WERI-Rb-1 (cell line): ENCODE results near the gene RAB3C.

Source experiments
- DNase-seq: peaks from one replicate; pipeline ENCODE4 v3.0.0-alpha.2; 2020
- H3K27ac ChIP-seq: fragments of 250-450 bp; sonication (Bioruptor Pico); 2 replicates; pipeline ENCODE4 v1.5.1; 2020; ENCODE audit warnings: mild to moderate bottlenecking, moderate library complexity
- H3K27me3 ChIP-seq: fragments of 250-450 bp; sonication (Bioruptor Pico); 2 replicates; pipeline ENCODE4 v1.5.1; 2021; ENCODE audit warnings: mild to moderate bottlenecking, low read depth, moderate library complexity; ENCODE audit not compliant: insufficient read depth, severe bottlenecking
- H3K36me3 ChIP-seq: fragments of 250-450 bp; sonication (Bioruptor Pico); 2 replicates; pipeline ENCODE4 v1.5.1; 2020; ENCODE audit warnings: mild to moderate bottlenecking, moderate library complexity
- H3K4me3 ChIP-seq: 2 replicates; pipeline ENCODE4 v1.5.1; 2011; ENCODE audit warnings: low read depth, mild to moderate bottlenecking, control low read depth, low read length
- H3K9me3 ChIP-seq: fragments of 250-450 bp; sonication (Bioruptor Pico); 2 replicates; pipeline ENCODE4 v1.5.1; 2021; ENCODE audit warnings: mild to moderate bottlenecking, moderate library complexity; ENCODE audit not compliant: severe bottlenecking
- CTCF ChIP-seq: IDR thresholded peaks from 2 replicates; pipeline ENCODE4 v1.5.1; 2011; ENCODE audit warnings: low read depth, mild to moderate bottlenecking, control low read depth, inconsistent platforms, low read length

RAB3C gene

GRCh38 chr5:58813855-58814254 lies 231.0 kb downstream of the RAB3C start:
- no peak overlapping the region for H3K4me3 ChIP-seq
- no peaks in the 10 kb centered on the region for H3K36me3 ChIP-seq
- TF ChIP-seq CTCF: no peak
- H3K9me3 ChIP-seq: no peaks in the 10 kb centered on the region
- no peak for DNase-seq
- no peaks in the 10 kb centered on the region for H3K27me3 ChIP-seq
- H3K27ac ChIP-seq: no peak overlapping the region

- Histone ChIP-seq H3K27me3 (no peaks in the 10 kb centered on the region), H3K4me3 (no peak overlapping the region), H3K27ac (no peak overlapping the region), H3K36me3 (no peaks in the 10 kb centered on the region), H3K9me3 (no peaks in the 10 kb centered on the region)
- no peak for TF ChIP-seq CTCF
- no peak for DNase-seq
Observed at GRCh38 chr5:58816181-58816731, 233.4 kb downstream of the RAB3C start.

GRCh38 chr5:58818465-58818864 lies 235.6 kb downstream of the RAB3C start:
- no peak for TF ChIP-seq CTCF
- H3K27ac ChIP-seq: peak overlapping the region; percentile 80
- no peaks in the 10 kb centered on the region for H3K9me3 ChIP-seq
- H3K36me3 ChIP-seq: no peaks in the 10 kb centered on the region
- no peaks in the 10 kb centered on the region for H3K27me3 ChIP-seq
- no peak overlapping the region for H3K4me3 ChIP-seq
- peak; percentile 32 for DNase-seq

- no peak for DNase-seq
- Histone ChIP-seq H3K9me3 (no peaks in the 10 kb centered on the region), H3K27ac (no peak overlapping the region), H3K27me3 (no peaks in the 10 kb centered on the region), H3K4me3 (no peak overlapping the region), H3K36me3 (no peaks in the 10 kb centered on the region)
- no peak for TF ChIP-seq CTCF
Observed at GRCh38 chr5:58825441-58825840, 242.6 kb downstream of the RAB3C start.

- no peak for DNase-seq
- Histone ChIP-seq H3K27ac (no peak overlapping the region), H3K9me3 (no peaks in the 10 kb centered on the region), H3K4me3 (no peak overlapping the region), H3K36me3 (no peaks in the 10 kb centered on the region), H3K27me3 (no peaks in the 10 kb centered on the region)
- TF ChIP-seq CTCF: no peak
Observed at GRCh38 chr5:58825899-58826298, 243.0 kb downstream of the RAB3C start.

GRCh38 chr5:58827463-58827862 lies 244.6 kb downstream of the RAB3C start:
- H3K9me3 ChIP-seq: no peaks in the 10 kb centered on the region

More at GRCh38 chr5:58827463-58827862, 244.6 kb downstream of the RAB3C start:
- Histone ChIP-seq H3K4me3 (no peak overlapping the region), H3K36me3 (no peaks in the 10 kb centered on the region), H3K27me3 (no peaks in the 10 kb centered on the region), H3K27ac (no peak overlapping the region)
- no peak for TF ChIP-seq CTCF
- no peak for DNase-seq
